Omental fat pad (tissue), 4 donors: ENCODE measurements around the gene NAA80. TPM values are rescaled to one million over a fixed set of nuclear protein-coding genes. Genes with fewer than 3 reads are reported as not detected.

ENCODE experiments used
- ATAC-seq: fragments of 150-250 bp; one replicate; pipeline ENCODE4 v1.9.1; 2016; ENCODE audit warnings: mild to moderate bottlenecking, moderate library complexity; ENCODE audit not compliant: low FRiP score
- DNase-seq: peaks from one replicate; pipeline ENCODE4 v3.0.0-alpha.2; 2019; ENCODE audit warnings: low spot score
- total RNA-seq, 4 donors: library from RNA; depleted of rRNA; stranded (reverse); fragments of >200 nt; gene quantifications; one replicate each; pipeline ENCODE4 v1.1.0, GENCODE V29; 2016
- TF ChIP-seq, protein P1 (sequence below), 3 donors: fragments of 450-650 bp; IDR thresholded peaks; one replicate each; pipeline ENCODE4 v1.5.1; 2016 to 2017; ENCODE audit warnings: antibody characterized with exemption in 3 of 3, mild to moderate bottlenecking in 3 of 3, moderate library complexity in 2 of 3

Gene NAA80
- total RNA-seq, 4 donors from 2014 or later: 3.4 to 8.4 (median 5.3) TPM

DNA sequence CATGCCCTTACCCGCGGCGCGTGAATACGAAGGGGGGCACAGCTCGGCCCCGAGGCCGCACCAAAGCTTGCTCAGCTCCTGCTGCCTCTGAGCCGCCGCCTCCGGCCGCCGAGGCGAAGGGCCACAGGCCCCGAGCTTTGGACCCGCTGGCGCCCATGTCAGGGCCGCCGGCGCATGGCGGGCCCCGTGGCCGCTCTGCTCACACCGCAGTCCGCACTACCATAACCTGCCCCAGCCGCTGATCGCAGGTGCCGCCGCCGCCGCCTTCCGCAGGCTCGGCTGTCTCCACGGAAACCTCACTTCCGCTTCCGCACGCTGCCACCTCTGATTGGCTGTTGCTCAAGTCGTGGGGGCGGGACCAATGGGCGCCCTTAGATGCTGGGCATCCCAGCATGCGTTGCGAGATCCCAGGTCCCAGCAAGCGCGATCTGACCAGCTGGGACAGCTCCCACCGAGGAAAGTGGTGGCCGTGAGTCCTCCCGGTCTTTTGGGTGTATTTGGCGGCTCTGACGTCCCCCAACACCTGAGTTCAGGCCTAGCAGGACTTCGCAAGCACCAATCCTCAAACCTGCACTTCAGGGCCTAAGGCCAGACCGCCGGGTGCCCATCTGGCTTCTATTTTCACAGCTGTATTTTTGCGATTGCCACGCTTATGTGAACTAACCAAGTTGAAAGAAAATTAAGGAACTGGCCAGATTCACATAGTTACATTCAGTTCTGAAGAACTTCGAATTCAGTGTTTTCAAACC lies 28.9 kb upstream of the NAA80 start, which contains the start of gene TUSC2:
TSS of gene TUSC2 (minus strand) at position 281 of the 749 bp plus-strand sequence. CDS start at position 157, 124 bp downstream.
- TF ChIP-seq, protein P1, sequence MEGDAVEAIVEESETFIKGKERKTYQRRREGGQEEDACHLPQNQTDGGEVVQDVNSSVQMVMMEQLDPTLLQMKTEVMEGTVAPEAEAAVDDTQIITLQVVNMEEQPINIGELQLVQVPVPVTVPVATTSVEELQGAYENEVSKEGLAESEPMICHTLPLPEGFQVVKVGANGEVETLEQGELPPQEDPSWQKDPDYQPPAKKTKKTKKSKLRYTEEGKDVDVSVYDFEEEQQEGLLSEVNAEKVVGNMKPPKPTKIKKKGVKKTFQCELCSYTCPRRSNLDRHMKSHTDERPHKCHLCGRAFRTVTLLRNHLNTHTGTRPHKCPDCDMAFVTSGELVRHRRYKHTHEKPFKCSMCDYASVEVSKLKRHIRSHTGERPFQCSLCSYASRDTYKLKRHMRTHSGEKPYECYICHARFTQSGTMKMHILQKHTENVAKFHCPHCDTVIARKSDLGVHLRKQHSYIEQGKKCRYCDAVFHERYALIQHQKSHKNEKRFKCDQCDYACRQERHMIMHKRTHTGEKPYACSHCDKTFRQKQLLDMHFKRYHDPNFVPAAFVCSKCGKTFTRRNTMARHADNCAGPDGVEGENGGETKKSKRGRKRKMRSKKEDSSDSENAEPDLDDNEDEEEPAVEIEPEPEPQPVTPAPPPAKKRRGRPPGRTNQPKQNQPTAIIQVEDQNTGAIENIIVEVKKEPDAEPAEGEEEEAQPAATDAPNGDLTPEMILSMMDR (IDR thresholded peaks at IDR 0.05): no peak
- DNase-seq (peak; percentile 94), ATAC-seq (peak; percentile 86)

DNA sequence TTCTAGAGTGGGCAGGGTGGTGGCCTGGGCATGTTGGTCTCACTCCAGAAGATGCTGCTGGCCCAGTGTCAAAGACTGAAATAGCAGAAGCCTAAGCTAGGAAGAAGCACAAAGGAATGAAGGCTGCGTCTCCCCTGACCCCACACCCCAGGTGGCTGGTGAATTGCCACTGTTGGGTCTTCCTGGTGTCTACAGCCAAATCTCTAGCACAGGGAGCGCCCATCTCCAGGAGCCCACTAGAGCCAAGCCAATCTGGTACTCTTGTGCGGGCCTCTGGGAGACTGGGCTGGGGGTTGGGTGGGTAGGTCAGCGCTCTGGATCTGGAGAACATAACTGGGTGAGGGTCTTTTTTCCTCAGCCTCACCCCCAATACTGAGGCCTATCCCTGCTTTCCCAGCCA lies 27.9 kb upstream of the NAA80 start:
- ATAC-seq (no peak), DNase-seq (no peak)

DNA sequence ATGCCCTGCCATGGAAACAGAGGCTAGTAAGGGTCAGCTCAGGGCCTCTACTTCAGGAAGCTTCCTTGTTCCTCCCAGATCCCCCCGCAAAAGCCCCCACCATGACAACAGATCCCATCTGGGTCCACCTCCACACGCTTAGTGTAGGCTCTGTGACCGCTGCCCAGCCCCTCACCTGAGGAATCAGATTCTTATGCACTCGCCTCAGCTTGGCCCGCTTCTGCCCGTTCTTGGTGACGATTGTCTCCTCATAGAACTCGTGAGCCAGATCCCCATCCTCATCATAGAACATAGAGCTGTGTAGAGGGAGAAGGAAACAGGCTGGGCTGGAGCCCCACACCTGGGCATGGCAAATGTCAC lies 27.0 kb upstream of the NAA80 start:
- no peak for DNase-seq
- TF ChIP-seq, protein P1 (IDR thresholded peaks at IDR 0.05): no peak
- no peak for ATAC-seq

More for the DNA sequence above, 27.9 kb upstream of the NAA80 start:
- TF ChIP-seq, protein P1 (IDR thresholded peaks at IDR 0.05): no peak

DNA sequence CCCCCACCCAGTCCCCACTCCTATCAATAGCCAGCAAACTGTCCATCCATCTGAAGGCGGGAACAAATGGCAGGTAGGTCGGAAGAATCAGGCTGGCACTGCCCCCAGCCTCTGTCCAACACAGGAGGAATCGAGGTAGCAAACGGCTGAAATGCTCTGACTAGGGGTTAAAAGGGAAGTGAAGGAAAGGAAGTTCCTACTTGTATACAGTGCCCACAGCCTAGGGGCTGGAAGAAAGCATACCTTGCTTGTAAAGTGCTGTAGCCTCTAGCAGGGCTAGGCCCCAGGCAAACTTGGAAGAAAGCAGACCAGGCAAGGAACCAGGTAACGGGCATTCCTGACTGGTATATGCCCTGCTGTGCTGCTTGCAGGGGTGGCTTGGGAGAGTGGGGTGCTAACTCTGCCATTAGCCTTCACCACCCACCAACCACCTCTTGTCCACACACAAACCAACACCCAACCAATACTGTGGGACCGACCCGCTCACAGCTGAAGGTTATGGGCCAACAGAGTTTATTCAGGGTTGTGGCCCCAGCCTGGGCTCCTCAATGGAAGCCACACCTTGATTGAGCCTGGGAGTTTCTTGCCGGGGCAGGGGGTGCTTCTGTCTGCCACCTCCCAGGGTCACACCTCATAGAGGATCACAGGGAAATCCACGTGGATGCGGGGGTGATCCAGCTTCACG lies 26.4 kb upstream of the NAA80 start:
- DNase-seq (no peak), ATAC-seq (no peak)
- TF ChIP-seq, protein P1 (IDR thresholded peaks at IDR 0.05): no peak

DNA sequence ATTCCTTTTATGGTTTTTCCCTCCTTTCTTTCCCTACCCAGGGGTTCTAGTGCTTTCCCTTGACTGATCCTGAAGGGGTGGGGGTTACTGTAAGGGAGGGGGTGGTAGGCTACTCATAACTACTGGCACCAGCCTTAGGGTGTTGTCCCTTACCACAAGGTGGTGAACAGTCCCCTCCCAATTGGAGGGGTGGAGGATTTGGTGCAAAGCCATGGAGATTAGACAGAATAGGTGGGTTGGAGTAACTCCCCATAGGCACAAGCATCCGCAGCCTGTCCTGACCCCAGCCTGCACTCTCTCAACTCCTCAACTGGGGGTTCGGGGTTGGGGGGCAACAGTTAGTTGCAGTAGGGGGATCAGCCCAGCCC lies 25.9 kb upstream of the NAA80 start:
- ATAC-seq: no peak
- DNase-seq: no peak
- TF ChIP-seq, protein P1 (IDR thresholded peaks at IDR 0.05): no peak

DNA sequence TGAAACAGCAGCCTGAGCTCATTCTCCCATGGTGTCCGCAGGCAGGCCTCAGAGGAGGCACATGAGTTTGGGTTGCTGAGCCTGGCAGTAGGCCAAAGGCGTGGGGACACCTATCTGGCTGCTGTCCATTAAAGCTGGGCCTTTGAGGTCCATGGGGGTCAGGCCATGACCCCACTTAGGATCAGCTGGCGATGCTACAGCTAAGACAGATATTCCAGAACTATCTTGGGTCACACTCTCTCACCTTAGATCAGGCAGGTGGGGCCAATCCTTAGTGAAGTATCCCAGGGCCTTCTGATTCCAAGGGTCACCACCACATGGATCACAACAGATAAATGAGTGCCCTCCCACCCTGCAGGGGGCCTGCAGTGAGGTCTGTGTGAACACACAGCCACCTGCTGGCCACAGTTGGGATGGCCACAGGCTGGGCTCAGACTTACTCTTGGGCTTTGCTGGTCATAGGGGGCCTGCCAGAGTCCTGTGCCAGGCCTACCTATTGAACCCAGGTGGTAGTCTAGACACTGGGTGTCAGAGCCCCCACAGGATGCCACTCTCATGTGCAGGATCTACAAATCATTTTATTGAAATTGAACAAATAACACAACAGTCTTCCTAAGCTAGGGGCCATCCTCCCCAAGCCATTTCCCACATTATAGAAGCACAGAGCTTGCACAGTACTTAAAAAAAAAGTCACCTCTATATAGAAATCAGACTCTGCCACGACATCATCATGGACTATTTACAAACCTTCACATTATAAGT lies 25.3 kb upstream of the NAA80 start:
- TF ChIP-seq, protein P1 (IDR thresholded peaks at IDR 0.05): peak in 2 of 3 donors; percentile 79 to 84
- ATAC-seq: no peak
- DNase-seq: peak; percentile 77
